Esophagus muscularis mucosa (tissue), 4 donors: ENCODE results near the gene IQCK. TPM values are rescaled to one million over a fixed set of nuclear protein-coding genes. Genes with fewer than 3 reads are reported as not detected.

Experiments used
- DNase-seq: peaks from one replicate; pipeline ENCODE4 v3.0.0-alpha.2; 2017; ENCODE audit errors: extremely low spot score
- H3K27ac ChIP-seq, 4 donors: fragments of 200-600 bp; sonication (generic); replicated peaks in 1 of 4; 1 replicate in 3 of 4; 2 replicates in 1 of 4; pipeline ENCODE4 v1.5.1; 2016 to 2019; ENCODE audit warnings: mild to moderate bottlenecking in 1 of 4
- H3K27me3 ChIP-seq, 4 donors: fragments of 200-600 bp; sonication (generic); one replicate each; pipeline versions ENCODE4 v1.5.1 to v1.6.0; 2016 to 2019
- H3K36me3 ChIP-seq, 4 donors: fragments of 200-600 bp; sonication (generic); one replicate each; pipeline ENCODE4 v1.5.1; 2016 to 2019
- H3K4me1 ChIP-seq, 4 donors: fragments of 200-600 bp; sonication (generic); one replicate each; pipeline ENCODE4 v1.5.1; 2016 to 2019
- H3K4me3 ChIP-seq, 4 donors: fragments of 200-600 bp; sonication (generic); 1 replicate in 2 of 4; 2 replicates in 2 of 4; pipeline ENCODE4 v1.5.1; 2016 to 2019; ENCODE audit warnings: mild to moderate bottlenecking in 4 of 4, moderate library complexity in 1 of 4
- H3K9me3 ChIP-seq, 4 donors: fragments of 200-600 bp; sonication (generic); 1 replicate in 3 of 4; 2 replicates in 1 of 4; pipeline ENCODE4 v1.5.1; 2016 to 2019
- EP300 ChIP-seq: sonication (generic); formaldehyde crosslinking; IDR thresholded peaks from one replicate; pipeline ENCODE4 v1.6.1; 2017; ENCODE audit warnings: antibody characterized with exemption
- POLR2A ChIP-seq: fragments of 450-650 bp; IDR thresholded peaks from one replicate; pipeline ENCODE4 v1.6.1; 2017; ENCODE audit warnings: antibody characterized with exemption, moderate library complexity, mild to moderate bottlenecking, low read depth
- POLR2AphosphoS5 ChIP-seq, 2 donors: sonication (generic); formaldehyde crosslinking; IDR thresholded peaks; one replicate each; pipeline ENCODE4 v1.6.1; 2017; ENCODE audit warnings: antibody characterized with exemption in 2 of 2
- WGBS: methylation state at CpG from one replicate; pipeline ENCODE4 v1.1.5; 2018; 5-methylcytosine and 5-hydroxymethylcytosine counted together
- intact Hi-C: fragments of 100-400 bp; cut with DNase I; formaldehyde crosslinking; loops from one replicate; pipeline ENCODE4 v1.15.1; 2023
- total RNA-seq, 4 donors: library from RNA; depleted of rRNA; stranded (reverse); fragments of >200 nt; gene quantifications; one replicate each; pipeline versions ENCODE4 v1.1.0 to v1.2.1, GENCODE V29; 2016
- TF ChIP-seq, protein P1 (sequence below), 3 experiments: fragments of 200-600 bp in 2 of 3; fragments of 450-650 bp in 1 of 3; sonication (generic) in 2 of 3; IDR thresholded peaks; one replicate each; pipeline ENCODE4 v1.5.1; 2017 to 2019; ENCODE audit warnings: antibody characterized with exemption in 3 of 3, mild to moderate bottlenecking in 2 of 3, moderate library complexity in 1 of 3

The IQCK gene
- total RNA-seq, 4 donors from 2014 or later = 7.4 to 10.4 (median 8.6) TPM

DNA sequence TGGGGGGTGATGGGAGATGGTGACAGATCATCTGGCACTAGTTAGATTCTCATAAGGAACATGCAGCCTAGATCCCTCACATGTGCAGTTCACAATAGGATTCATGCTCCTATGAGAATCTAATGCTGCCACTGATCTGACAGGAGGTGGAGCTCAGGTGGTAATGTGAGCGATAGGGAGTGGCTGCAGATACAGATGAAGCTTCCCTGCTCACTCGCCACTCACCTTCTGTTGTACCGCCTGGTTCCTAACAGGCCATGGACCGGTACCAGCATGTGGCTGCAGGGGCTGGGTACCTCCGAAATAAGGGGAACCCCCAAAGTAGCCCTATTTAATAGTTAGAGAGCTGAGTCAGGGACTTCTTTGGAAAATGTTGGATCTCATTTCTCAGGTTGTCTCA is 106.1 kb downstream of the IQCK start:
- DNase-seq = no peak
- no peaks in the 10 kb centered on the region for H3K9me3 ChIP-seq
- H3K27ac ChIP-seq = no peak overlapping the region
- H3K27me3 ChIP-seq = no peaks in the 10 kb centered on the region
- TF ChIP-seq POLR2A (no peak), EP300 (no peak), POLR2AphosphoS5 (IDR thresholded peaks at IDR 0.05) (no peak)
- TF ChIP-seq, protein P1, sequence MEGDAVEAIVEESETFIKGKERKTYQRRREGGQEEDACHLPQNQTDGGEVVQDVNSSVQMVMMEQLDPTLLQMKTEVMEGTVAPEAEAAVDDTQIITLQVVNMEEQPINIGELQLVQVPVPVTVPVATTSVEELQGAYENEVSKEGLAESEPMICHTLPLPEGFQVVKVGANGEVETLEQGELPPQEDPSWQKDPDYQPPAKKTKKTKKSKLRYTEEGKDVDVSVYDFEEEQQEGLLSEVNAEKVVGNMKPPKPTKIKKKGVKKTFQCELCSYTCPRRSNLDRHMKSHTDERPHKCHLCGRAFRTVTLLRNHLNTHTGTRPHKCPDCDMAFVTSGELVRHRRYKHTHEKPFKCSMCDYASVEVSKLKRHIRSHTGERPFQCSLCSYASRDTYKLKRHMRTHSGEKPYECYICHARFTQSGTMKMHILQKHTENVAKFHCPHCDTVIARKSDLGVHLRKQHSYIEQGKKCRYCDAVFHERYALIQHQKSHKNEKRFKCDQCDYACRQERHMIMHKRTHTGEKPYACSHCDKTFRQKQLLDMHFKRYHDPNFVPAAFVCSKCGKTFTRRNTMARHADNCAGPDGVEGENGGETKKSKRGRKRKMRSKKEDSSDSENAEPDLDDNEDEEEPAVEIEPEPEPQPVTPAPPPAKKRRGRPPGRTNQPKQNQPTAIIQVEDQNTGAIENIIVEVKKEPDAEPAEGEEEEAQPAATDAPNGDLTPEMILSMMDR (IDR thresholded peaks at IDR 0.05) = no peak
- peaks cover 0 to 4% (median 0%) of the 10 kb centered on the region in 4 donors for H3K36me3 ChIP-seq
- H3K4me1 ChIP-seq = no peaks in the 10 kb centered on the region
- 94% methylated on average over 5 of the region's 5 CpGs for WGBS
- H3K4me3 ChIP-seq = no peak overlapping the region
- intact Hi-C loops = no loop called here

DNA sequence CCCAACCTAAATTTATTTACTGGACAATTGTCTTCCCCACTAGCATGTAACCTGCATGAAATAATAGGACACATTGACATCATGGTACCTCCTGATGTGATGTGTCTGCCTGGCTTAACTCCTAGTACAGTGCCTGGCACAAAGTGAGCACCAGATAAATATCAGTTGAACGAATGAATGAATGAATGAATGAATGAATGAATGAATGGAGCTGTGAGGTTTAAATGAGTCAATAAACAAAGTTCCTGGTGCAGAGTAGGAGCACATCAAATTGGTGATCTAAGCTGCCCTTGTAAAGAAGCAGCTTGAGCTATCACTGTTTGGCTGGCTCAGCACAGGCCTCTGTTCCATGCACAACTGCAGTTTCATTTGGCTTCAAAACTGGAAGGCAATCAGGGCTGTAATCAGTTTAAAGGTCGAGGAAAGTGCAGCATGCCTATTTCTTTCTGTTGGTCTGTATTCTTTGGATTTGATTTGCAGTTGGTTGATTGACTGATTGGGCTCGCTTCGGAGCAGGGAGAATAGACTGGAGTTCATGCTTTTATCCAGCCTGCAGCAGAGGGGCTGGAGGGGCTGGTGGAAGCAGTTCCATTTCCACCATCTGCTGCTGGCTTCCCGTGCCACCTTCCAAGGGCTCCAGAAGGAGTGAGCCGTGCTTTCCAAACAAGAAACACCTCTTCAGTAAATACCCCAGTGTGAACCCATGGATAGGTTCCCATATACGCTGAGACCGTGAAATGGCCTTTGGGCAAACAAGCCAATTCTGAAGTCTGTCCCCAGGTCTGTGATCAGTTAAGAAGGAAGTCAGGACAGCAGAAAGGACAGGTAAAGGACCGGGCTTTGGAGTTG is 112.0 kb downstream of the IQCK start:
- Histone ChIP-seq H3K4me1 (no peaks in the 10 kb centered on the region), H3K27ac (no peak overlapping the region), H3K4me3 (no peak overlapping the region), H3K27me3 (no peaks in the 10 kb centered on the region), H3K9me3 (no peaks in the 10 kb centered on the region), H3K36me3 (peaks cover 0 to 8% (median 0%) of the 10 kb centered on the region in 4 donors)
- no peak for DNase-seq
- intact Hi-C loops = no loop called here
- 91% methylated on average over 9 of the region's 9 CpGs for WGBS
- no peak for TF ChIP-seq POLR2AphosphoS5 (IDR thresholded peaks at IDR 0.05)
- TF ChIP-seq, protein P1 (IDR thresholded peaks at IDR 0.05) = no peak

DNA sequence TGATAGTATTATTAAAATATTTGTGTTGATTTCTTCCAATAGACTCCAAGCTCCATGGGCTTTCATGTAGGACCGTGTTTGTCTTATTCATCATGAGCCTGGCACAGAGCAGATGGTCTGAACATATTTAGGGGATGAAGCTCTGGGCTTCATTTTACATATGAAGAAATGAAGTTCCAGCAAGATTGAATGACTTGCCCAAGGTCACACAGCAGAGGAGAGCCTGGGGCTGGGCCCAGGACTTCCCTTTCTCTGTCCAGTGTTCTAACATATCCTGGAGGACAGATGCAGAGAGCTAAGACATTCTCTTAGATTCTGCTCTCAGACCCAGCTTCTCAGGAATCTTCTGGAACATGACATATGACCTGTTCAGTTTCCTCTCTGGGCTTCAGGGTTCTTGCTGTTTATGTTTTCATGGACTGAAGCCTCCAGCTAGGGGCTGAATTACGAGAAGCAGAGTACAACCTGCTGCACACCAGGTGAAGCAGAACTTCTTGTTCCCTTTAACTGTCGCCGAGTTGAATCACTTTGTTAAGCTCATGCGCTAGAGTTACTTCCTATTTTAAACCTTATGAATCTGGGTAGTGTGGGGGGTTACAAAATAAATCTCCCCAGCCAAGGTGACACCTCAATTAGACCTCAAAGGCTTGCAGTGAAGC is 113.0 kb downstream of the IQCK start:
- peaks cover 0 to 8% (median 0%) of the 10 kb centered on the region in 4 donors for H3K36me3 ChIP-seq
- no peak overlapping the region for H3K27ac ChIP-seq
- 81% methylated on average over 5 of the region's 5 CpGs for WGBS
- no peak for TF ChIP-seq POLR2AphosphoS5 (IDR thresholded peaks at IDR 0.05)
- no peak for TF ChIP-seq POLR2A
- TF ChIP-seq, protein P1 (IDR thresholded peaks at IDR 0.05) = no peak
- TF ChIP-seq EP300 = no peak
- intact Hi-C loops = no loop called here
- no peaks in the 10 kb centered on the region for H3K9me3 ChIP-seq
- H3K4me1 ChIP-seq = peaks cover 0 to 3% (median 2%) of the 10 kb centered on the region in 4 donors
- H3K4me3 ChIP-seq = no peak overlapping the region
- no peak for DNase-seq
- H3K27me3 ChIP-seq = no peaks in the 10 kb centered on the region

DNA sequence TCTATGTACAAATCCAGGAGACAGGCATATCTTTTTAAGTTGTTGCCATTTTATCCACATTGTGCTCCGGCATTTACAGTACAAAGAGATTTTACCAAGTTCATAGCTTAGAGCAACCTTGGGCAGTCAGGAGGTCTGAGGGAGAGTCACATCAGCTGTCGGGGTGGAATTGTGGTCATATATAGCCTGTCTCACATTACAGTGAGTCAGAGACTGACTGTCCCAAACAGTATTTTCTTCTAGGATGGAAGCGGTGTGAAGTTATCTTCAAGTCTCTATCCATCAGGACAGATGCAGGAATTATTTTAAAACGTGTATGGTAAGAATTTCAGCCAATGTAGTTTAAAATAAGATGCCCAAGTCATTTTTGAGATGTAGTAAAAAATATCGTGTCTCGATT is 113.6 kb downstream of the IQCK start:
- H3K4me1 ChIP-seq = peaks cover 0 to 6% (median 4%) of the 10 kb centered on the region in 4 donors
- no peak for DNase-seq
- H3K27me3 ChIP-seq = no peaks in the 10 kb centered on the region
- H3K9me3 ChIP-seq = no peaks in the 10 kb centered on the region
- TF ChIP-seq POLR2A (no peak), POLR2AphosphoS5 (IDR thresholded peaks at IDR 0.05) (no peak), EP300 (no peak)
- TF ChIP-seq, protein P1 (IDR thresholded peaks at IDR 0.05) = no peak
- no peak overlapping the region for H3K4me3 ChIP-seq
- H3K36me3 ChIP-seq = peaks cover 0 to 8% (median 0%) of the 10 kb centered on the region in 4 donors
- intact Hi-C loops = no loop called here
- WGBS = 66% methylated on average over 6 of the region's 6 CpGs
- H3K27ac ChIP-seq = no peak overlapping the region
